ENCODE results near the gene OLFM1. TPM values are rescaled to one million over a fixed set of nuclear protein-coding genes. Genes with fewer than 3 reads are reported as not detected.
A peak's percentile ranks its signal among the peaks of the same experiment; 100 is the strongest.

OLFM1 gene
- total and polyA plus RNA-seq, 5 donors from 2014 or later, result not detected

GRCh38 chr9:135080286-135081263, 6.9 kb upstream of the OLFM1 start:
- H3K4me3 ChIP-seq (ENCODE audit: low read depth, low read length), result no peak overlapping the region
- ATAC-seq (ENCODE audit: low read depth in 2 of 2) (no peak), DNase-seq (no peak)
- no peak overlapping the region for H3K27ac Mint-ChIP-seq
- no peaks in the 10 kb centered on the region for H3K27me3 ChIP-seq (ENCODE audit: control insufficient read depth, insufficient read depth, low read length)
- no peak overlapping the region for H3K4me3 Mint-ChIP-seq
- no peaks in the 10 kb centered on the region for H3K36me3 Mint-ChIP-seq
- H3K36me3 ChIP-seq (ENCODE audit: control insufficient read depth, insufficient read depth, low read length), result no peaks in the 10 kb centered on the region
- H3K4me1 ChIP-seq (ENCODE audit: control insufficient read depth, insufficient read depth, low read length, poor library complexity, severe bottlenecking), result no peaks in the 10 kb centered on the region
- H3K27ac ChIP-seq (ENCODE audit: insufficient read depth, low read length, poor library complexity, severe bottlenecking), result no peak overlapping the region
- H3K4me1 Mint-ChIP-seq, result peaks cover 0 to 3% (median 0%) of the 10 kb centered on the region in 4 donors
- H3K9me3 Mint-ChIP-seq, result no peaks in the 10 kb centered on the region
- H3K9me3 ChIP-seq (ENCODE audit: control insufficient read depth in 2 of 2, low read length in 2 of 2), result no peaks in the 10 kb centered on the region
- peaks cover 20% of the 10 kb centered on the region for H3K27me3 Mint-ChIP-seq

DNA sequence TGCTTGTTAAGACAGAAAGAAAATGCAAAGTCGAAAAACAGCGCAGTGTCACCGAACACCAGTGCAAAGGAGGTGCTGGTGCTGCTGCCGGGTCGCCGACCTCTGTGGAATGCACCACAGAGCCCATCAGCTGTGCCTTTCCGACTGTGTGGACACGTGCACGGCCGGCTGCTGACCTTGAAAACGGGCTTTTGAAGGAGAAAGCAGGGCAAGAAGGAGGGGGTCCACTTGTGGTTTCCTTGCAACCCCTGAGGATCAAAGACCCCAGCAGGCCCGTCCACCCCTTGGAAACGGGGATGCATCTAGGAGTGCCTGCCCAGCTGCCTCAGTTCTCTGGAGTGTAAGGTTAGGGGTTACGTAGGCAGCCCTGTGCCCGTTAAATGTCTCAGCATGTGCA, 6.2 kb upstream of the OLFM1 start:
- H3K9me3 ChIP-seq (ENCODE audit: control insufficient read depth in 2 of 2, low read length in 2 of 2), result no peaks in the 10 kb centered on the region
- no peak overlapping the region for H3K27ac Mint-ChIP-seq
- no peaks in the 10 kb centered on the region for H3K27me3 ChIP-seq (ENCODE audit: control insufficient read depth, insufficient read depth, low read length)
- no peaks in the 10 kb centered on the region for H3K36me3 ChIP-seq (ENCODE audit: control insufficient read depth, insufficient read depth, low read length)
- H3K27me3 Mint-ChIP-seq, result peaks cover 27% of the 10 kb centered on the region
- peaks cover 0 to 10% (median 0%) of the 10 kb centered on the region in 4 donors for H3K4me1 Mint-ChIP-seq
- no peak overlapping the region for H3K27ac ChIP-seq (ENCODE audit: insufficient read depth, low read length, poor library complexity, severe bottlenecking)
- no peaks in the 10 kb centered on the region for H3K4me1 ChIP-seq (ENCODE audit: control insufficient read depth, insufficient read depth, low read length, poor library complexity, severe bottlenecking)
- ATAC-seq (ENCODE audit: low read depth in 2 of 2), result no peak
- no peak overlapping the region for H3K4me3 ChIP-seq (ENCODE audit: low read depth, low read length)
- H3K4me3 Mint-ChIP-seq, result no peak overlapping the region
- no peak for DNase-seq
- no peaks in the 10 kb centered on the region for H3K36me3 Mint-ChIP-seq
- peaks cover 0 to 2% (median 0%) of the 10 kb centered on the region in 7 donors for H3K9me3 Mint-ChIP-seq

DNA sequence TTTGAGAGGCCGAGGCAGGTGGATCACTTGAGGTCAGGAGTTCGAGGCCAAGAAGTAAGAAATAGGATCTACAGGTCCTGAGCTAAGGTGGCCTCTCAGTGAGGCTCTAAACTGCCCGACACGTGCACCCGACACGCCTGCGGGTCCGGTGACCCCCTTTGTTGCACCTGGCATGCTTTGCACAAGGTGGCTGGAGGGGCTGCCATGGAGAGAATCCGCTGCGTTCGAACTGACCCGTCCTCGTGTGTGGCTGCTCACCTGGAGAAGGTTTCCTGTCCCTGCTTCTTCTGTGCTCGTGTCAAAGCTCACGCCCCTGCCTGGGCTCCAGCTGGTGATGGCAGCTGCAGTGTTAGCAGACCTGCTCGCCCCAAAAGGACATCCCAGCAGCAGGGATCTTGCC, 5.7 kb upstream of the OLFM1 start:
- H3K4me3 Mint-ChIP-seq, result no peak overlapping the region
- ATAC-seq (ENCODE audit: low read depth in 2 of 2) (no peak), DNase-seq (no peak)
- peaks cover 0 to 11% (median 0%) of the 10 kb centered on the region in 4 donors for H3K4me1 Mint-ChIP-seq
- H3K36me3 ChIP-seq (ENCODE audit: control insufficient read depth, insufficient read depth, low read length), result no peaks in the 10 kb centered on the region
- no peak overlapping the region for H3K27ac Mint-ChIP-seq
- H3K9me3 Mint-ChIP-seq, result peaks cover 0 to 2% (median 0%) of the 10 kb centered on the region in 7 donors
- no peak overlapping the region for H3K4me3 ChIP-seq (ENCODE audit: low read depth, low read length)
- H3K27me3 Mint-ChIP-seq, result peaks cover 27% of the 10 kb centered on the region
- H3K36me3 Mint-ChIP-seq, result no peaks in the 10 kb centered on the region
- no peaks in the 10 kb centered on the region for H3K27me3 ChIP-seq (ENCODE audit: control insufficient read depth, insufficient read depth, low read length)
- no peak overlapping the region for H3K27ac ChIP-seq (ENCODE audit: insufficient read depth, low read length, poor library complexity, severe bottlenecking)
- no peaks in the 10 kb centered on the region for H3K9me3 ChIP-seq (ENCODE audit: control insufficient read depth in 2 of 2, low read length in 2 of 2)
- H3K4me1 ChIP-seq (ENCODE audit: control insufficient read depth, insufficient read depth, low read length, poor library complexity, severe bottlenecking), result no peaks in the 10 kb centered on the region

- no peak for ATAC-seq (ENCODE audit: low read depth in 2 of 2)
- DNase-seq, result no peak
- peaks cover 22% of the 10 kb centered on the region for H3K27me3 Mint-ChIP-seq
These were observed 4.9 kb upstream of the OLFM1 start for GRCh38 chr9:135082536-135082935.

DNA sequence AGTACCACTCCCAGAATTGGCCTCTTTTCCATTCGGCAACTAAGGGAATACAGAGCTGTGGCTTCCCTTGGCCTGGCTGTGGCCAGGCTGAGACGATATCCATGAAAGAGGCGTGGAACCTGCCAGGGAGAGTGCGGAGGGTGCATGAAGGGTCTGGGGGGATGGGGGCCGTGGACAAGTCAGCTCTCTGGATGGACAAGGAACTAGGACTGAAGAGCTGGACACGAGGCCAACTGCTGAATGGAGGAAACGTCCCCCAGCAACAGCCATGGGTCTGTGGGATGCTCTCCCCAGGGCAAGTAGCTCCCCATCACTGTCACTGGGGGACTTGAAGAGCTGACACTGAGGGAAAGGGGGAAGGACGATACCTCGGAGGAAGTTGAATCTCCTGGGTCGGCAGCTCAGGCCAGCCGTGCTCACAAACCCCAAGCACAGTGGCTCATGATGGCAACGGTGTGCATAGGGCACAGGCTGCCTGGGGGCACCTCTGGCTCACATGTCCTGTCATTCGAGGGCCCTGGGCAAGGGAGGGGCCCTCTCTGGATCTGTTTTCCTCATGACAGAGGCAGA, 4.1 kb upstream of the OLFM1 start:
- DNase-seq, result no peak
- no peak overlapping the region for H3K27ac ChIP-seq (ENCODE audit: insufficient read depth, low read length, poor library complexity, severe bottlenecking)
- no peak overlapping the region for H3K4me3 ChIP-seq (ENCODE audit: low read depth, low read length)
- Mint-ChIP-seq H3K4me3 (no peak overlapping the region), H3K9me3 (peaks cover 0 to 2% (median 0%) of the 10 kb centered on the region in 7 donors), H3K4me1 (peaks cover 0 to 11% (median 0%) of the 10 kb centered on the region in 4 donors), H3K36me3 (no peaks in the 10 kb centered on the region), H3K27ac (no peak overlapping the region), H3K27me3 (peaks cover 21% of the 10 kb centered on the region)
- no peaks in the 10 kb centered on the region for H3K27me3 ChIP-seq (ENCODE audit: control insufficient read depth, insufficient read depth, low read length)
- no peak for ATAC-seq (ENCODE audit: low read depth in 2 of 2)
- H3K9me3 ChIP-seq (ENCODE audit: control insufficient read depth in 2 of 2, low read length in 2 of 2), result no peaks in the 10 kb centered on the region
- H3K4me1 ChIP-seq (ENCODE audit: control insufficient read depth, insufficient read depth, low read length, poor library complexity, severe bottlenecking), result no peaks in the 10 kb centered on the region
- no peaks in the 10 kb centered on the region for H3K36me3 ChIP-seq (ENCODE audit: control insufficient read depth, insufficient read depth, low read length)

More at GRCh38 chr9:135082536-135082935, 4.9 kb upstream of the OLFM1 start:
- no peak overlapping the region for H3K27ac ChIP-seq (ENCODE audit: insufficient read depth, low read length, poor library complexity, severe bottlenecking)
- no peaks in the 10 kb centered on the region for H3K36me3 ChIP-seq (ENCODE audit: control insufficient read depth, insufficient read depth, low read length)
- H3K9me3 ChIP-seq (ENCODE audit: control insufficient read depth in 2 of 2, low read length in 2 of 2), result no peaks in the 10 kb centered on the region
- Mint-ChIP-seq H3K4me3 (no peak overlapping the region), H3K36me3 (no peaks in the 10 kb centered on the region), H3K9me3 (peaks cover 0 to 2% (median 0%) of the 10 kb centered on the region in 7 donors), H3K4me1 (peaks cover 0 to 11% (median 0%) of the 10 kb centered on the region in 4 donors), H3K27ac (no peak overlapping the region)
- no peaks in the 10 kb centered on the region for H3K27me3 ChIP-seq (ENCODE audit: control insufficient read depth, insufficient read depth, low read length)
- H3K4me1 ChIP-seq (ENCODE audit: control insufficient read depth, insufficient read depth, low read length, poor library complexity, severe bottlenecking), result no peaks in the 10 kb centered on the region
- no peak overlapping the region for H3K4me3 ChIP-seq (ENCODE audit: low read depth, low read length)

DNA sequence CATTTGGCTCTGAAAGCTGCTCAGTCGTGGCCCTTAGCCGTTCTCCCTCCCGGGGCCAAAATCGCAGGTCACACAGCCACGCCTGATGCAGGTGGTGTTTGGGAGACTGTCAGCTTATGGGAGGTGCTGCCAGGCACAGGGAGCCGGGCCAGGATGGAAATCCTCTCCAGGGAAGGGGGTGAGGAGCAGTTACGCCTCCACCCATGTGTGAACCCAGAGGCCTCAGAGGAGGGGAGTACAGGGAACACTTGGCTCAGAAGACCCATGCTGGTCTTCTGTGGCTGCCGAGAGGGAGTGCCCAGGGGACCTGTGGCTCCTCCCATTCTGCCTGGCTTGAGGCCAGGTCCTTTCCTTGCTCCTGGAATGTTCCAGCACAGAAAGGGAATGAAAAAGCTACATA, 3.6 kb upstream of the OLFM1 start:
- Mint-ChIP-seq H3K27me3 (peaks cover 23% of the 10 kb centered on the region), H3K4me3 (no peak overlapping the region), H3K9me3 (peaks cover 0 to 2% (median 0%) of the 10 kb centered on the region in 7 donors), H3K4me1 (peaks cover 0 to 11% (median 0%) of the 10 kb centered on the region in 4 donors), H3K27ac (no peak overlapping the region), H3K36me3 (no peaks in the 10 kb centered on the region)
- H3K4me3 ChIP-seq (ENCODE audit: low read depth, low read length), result no peak overlapping the region
- no peaks in the 10 kb centered on the region for H3K9me3 ChIP-seq (ENCODE audit: control insufficient read depth in 2 of 2, low read length in 2 of 2)
- no peak overlapping the region for H3K27ac ChIP-seq (ENCODE audit: insufficient read depth, low read length, poor library complexity, severe bottlenecking)
- DNase-seq (no peak), ATAC-seq (ENCODE audit: low read depth in 2 of 2) (no peak)
- no peaks in the 10 kb centered on the region for H3K27me3 ChIP-seq (ENCODE audit: control insufficient read depth, insufficient read depth, low read length)
- no peaks in the 10 kb centered on the region for H3K36me3 ChIP-seq (ENCODE audit: control insufficient read depth, insufficient read depth, low read length)
- no peaks in the 10 kb centered on the region for H3K4me1 ChIP-seq (ENCODE audit: control insufficient read depth, insufficient read depth, low read length, poor library complexity, severe bottlenecking)

DNA sequence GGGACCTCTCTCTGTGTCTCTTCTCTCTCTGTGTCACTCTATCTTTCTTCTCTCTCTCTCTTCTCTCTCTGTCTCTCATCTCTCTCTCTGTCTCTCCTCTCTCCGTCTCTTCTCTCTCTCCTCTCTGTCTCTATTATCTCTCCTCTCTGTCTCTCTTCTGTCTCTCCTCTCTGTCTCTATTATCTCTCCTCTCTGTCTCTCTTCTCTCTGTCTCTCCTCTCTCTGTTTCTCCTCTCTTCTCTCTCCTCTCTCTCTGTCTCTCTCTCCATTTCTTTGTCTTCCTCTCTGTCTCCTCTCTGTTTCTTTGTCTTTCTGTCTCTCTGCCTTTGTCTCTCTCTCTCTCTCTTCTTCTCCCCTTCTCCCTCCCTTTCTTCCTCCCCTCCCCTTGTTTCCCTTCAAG, 3.2 kb upstream of the OLFM1 start:
- Mint-ChIP-seq H3K36me3 (no peaks in the 10 kb centered on the region), H3K27ac (no peak overlapping the region), H3K4me1 (peaks cover 0 to 11% (median 0%) of the 10 kb centered on the region in 4 donors), H3K9me3 (peaks cover 0 to 2% (median 0%) of the 10 kb centered on the region in 7 donors), H3K27me3 (peaks cover 28% of the 10 kb centered on the region), H3K4me3 (peak overlapping the region in 1 of 4 donors; percentile 15)
- Histone ChIP-seq H3K4me3 (ENCODE audit: low read depth, low read length) (no peak overlapping the region), H3K4me1 (ENCODE audit: control insufficient read depth, insufficient read depth, low read length, poor library complexity, severe bottlenecking) (no peaks in the 10 kb centered on the region), H3K9me3 (ENCODE audit: control insufficient read depth in 2 of 2, low read length in 2 of 2) (no peaks in the 10 kb centered on the region), H3K36me3 (ENCODE audit: control insufficient read depth, insufficient read depth, low read length) (no peaks in the 10 kb centered on the region), H3K27ac (ENCODE audit: insufficient read depth, low read length, poor library complexity, severe bottlenecking) (no peak overlapping the region), H3K27me3 (ENCODE audit: control insufficient read depth, insufficient read depth, low read length) (no peaks in the 10 kb centered on the region)
- no peak for ATAC-seq (ENCODE audit: low read depth in 2 of 2)
- no peak for DNase-seq

Measured in CD4-positive, CD25-positive, alpha-beta regulatory T cell (primary cell).